Left ventricle myocardium inferior (tissue), 1 donor: ENCODE data around the gene MRPL46. TPM values are rescaled to one million over a fixed set of nuclear protein-coding genes. Genes with fewer than 3 reads are reported as not detected.

Source experiments
- DNase-seq: peaks from one replicate; pipeline ENCODE4 v3.0.0-alpha.2; 2020
- H3K27ac ChIP-seq: fragments of 200-600 bp; replicated peaks from 2 replicates; pipeline ENCODE4 v1.8.0; 2021
- H3K27me3 ChIP-seq: fragments of 200-600 bp; 2 replicates; pipeline ENCODE4 v1.8.0; 2021; ENCODE audit warnings: low read depth
- H3K36me3 ChIP-seq: fragments of 200-600 bp; 2 replicates; pipeline ENCODE4 v1.8.0; 2021
- H3K4me1 ChIP-seq: fragments of 200-600 bp; 2 replicates; pipeline ENCODE4 v1.8.0; 2021
- H3K4me3 ChIP-seq: fragments of 200-600 bp; 2 replicates; pipeline ENCODE4 v1.8.0; 2021; ENCODE audit warnings: mild to moderate bottlenecking, moderate library complexity
- H3K9me3 ChIP-seq: fragments of 200-600 bp; replicated peaks from 2 replicates; pipeline ENCODE4 v1.8.0; 2021
- CTCF ChIP-seq: fragments of 200-600 bp; IDR thresholded peaks from 2 replicates; pipeline ENCODE4 v1.8.0; 2021; ENCODE audit warnings: antibody characterized with exemption, mild to moderate bottlenecking, borderline replicate concordance
- intact Hi-C: fragments of 100-400 bp; cut with micrococcal nuclease; formaldehyde crosslinking; loops from one replicate; pipeline ENCODE4 v1.11.0; 2022
- total RNA-seq: library from RNA; stranded (reverse); fragmentation: NEBNext Ultra II Directional; extraction: Animal tissue kit (Norgen Biotek cat#: 25700); gene quantifications from one replicate; pipeline ENCODE4 v1.2.1, GENCODE V29; 2021
- donor health status: DM: no; HTN: yes; CAD: no; lungs with severe emphysema.

Gene MRPL46
- total RNA-seq, 1 donor from 2014 or later: 80.8 TPM

GRCh38 chr15:88487796-88488523, 20.8 kb upstream of the MRPL46 start:
- no peak overlapping the region for H3K4me3 ChIP-seq
- peaks cover 4% of the 10 kb centered on the region for H3K36me3 ChIP-seq
- H3K27ac ChIP-seq: no peak overlapping the region
- H3K27me3 ChIP-seq: no peaks in the 10 kb centered on the region
- TF ChIP-seq CTCF: no peak
- peaks cover 7% of the 10 kb centered on the region for H3K4me1 ChIP-seq
- intact Hi-C loops: no loop called here
- no peak for DNase-seq
- no peaks in the 10 kb centered on the region for H3K9me3 ChIP-seq

GRCh38 chr15:88487178-88487795, 20.1 kb upstream of the MRPL46 start:
- no peaks in the 10 kb centered on the region for H3K9me3 ChIP-seq
- H3K27ac ChIP-seq: no peak overlapping the region
- intact Hi-C loops: no loop called here
- DNase-seq: no peak
- no peak for TF ChIP-seq CTCF
- H3K36me3 ChIP-seq: peaks cover 4% of the 10 kb centered on the region
- H3K27me3 ChIP-seq: no peaks in the 10 kb centered on the region
- peaks cover 7% of the 10 kb centered on the region for H3K4me1 ChIP-seq
- no peak overlapping the region for H3K4me3 ChIP-seq

GRCh38 chr15:88484682-88485331, 17.6 kb upstream of the MRPL46 start:
- intact Hi-C loops: no loop called here
- Histone ChIP-seq H3K36me3 (peaks cover 4% of the 10 kb centered on the region), H3K9me3 (no peaks in the 10 kb centered on the region), H3K27ac (no peak overlapping the region), H3K27me3 (no peaks in the 10 kb centered on the region), H3K4me3 (no peak overlapping the region), H3K4me1 (peaks cover 21% of the 10 kb centered on the region)
- no peak for TF ChIP-seq CTCF
- DNase-seq: no peak

GRCh38 chr15:88482263-88482662, 15.1 kb upstream of the MRPL46 start:
- intact Hi-C loops: no loop called here
- Histone ChIP-seq H3K4me1 (peaks cover 27% of the 10 kb centered on the region), H3K9me3 (no peaks in the 10 kb centered on the region), H3K4me3 (no peak overlapping the region), H3K36me3 (peaks cover 15% of the 10 kb centered on the region), H3K27me3 (no peaks in the 10 kb centered on the region), H3K27ac (no peak overlapping the region)
- DNase-seq: no peak
- TF ChIP-seq CTCF: no peak

GRCh38 chr15:88480981-88481380, 13.8 kb upstream of the MRPL46 start:
- no peaks in the 10 kb centered on the region for H3K27me3 ChIP-seq
- H3K4me3 ChIP-seq: no peak overlapping the region
- peaks cover 25% of the 10 kb centered on the region for H3K36me3 ChIP-seq
- no peak overlapping the region for H3K27ac ChIP-seq
- H3K4me1 ChIP-seq: peaks cover 38% of the 10 kb centered on the region
- H3K9me3 ChIP-seq: no peaks in the 10 kb centered on the region
- TF ChIP-seq CTCF: no peak
- no peak for DNase-seq
- intact Hi-C loops: no loop called here
